ENCODE results near the gene PRDX3.

PRDX3 gene

GRCh38 chr10:119190954-119191785 lies 12.6 kb upstream of the PRDX3 start:
- DNase-seq = no peak

DNA sequence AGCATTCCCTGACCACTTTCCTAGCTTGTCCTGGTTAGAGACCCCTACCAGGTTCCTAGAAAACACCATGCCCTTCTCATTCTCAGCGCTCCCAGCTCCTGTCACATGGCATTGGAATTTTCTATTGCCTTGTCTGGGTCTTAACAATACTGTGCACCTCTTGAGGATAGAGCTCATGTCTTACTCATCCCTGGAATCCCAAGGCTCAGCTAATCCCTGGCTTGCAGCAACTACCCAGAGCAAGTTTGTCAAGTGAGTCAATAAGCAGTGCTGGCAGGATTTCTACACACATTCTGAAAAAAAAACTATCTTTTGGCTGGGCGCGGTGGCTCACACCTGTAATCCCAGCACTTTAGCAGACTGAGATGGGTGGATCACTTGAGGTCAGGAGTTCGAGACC lies 11.7 kb upstream of the PRDX3 start:
- no peak overlapping the region for H4K91ac ChIP-seq (ENCODE audit: low read length)
- no peak overlapping the region for H2AK5ac ChIP-seq (ENCODE audit: low read length, severe bottlenecking)
- 0% methylated on average over 3 of the region's 4 CpGs for WGBS

More at GRCh38 chr10:119190954-119191785, 12.6 kb upstream of the PRDX3 start:
- no peak overlapping the region for H3K4ac ChIP-seq (ENCODE audit: low read depth in 1 of 2, low read length in 2 of 2)
- no peak overlapping the region for H2BK15ac ChIP-seq (ENCODE audit: low read depth, poor library complexity, severe bottlenecking)
- no peak overlapping the region for H2BK12ac ChIP-seq (ENCODE audit: low read length in 2 of 2)
- H2AK5ac ChIP-seq (ENCODE audit: low read length, severe bottlenecking) = no peak overlapping the region
- H3K9ac ChIP-seq (ENCODE audit: low read length) = peak overlapping the region; percentile 67
- no peak overlapping the region for H2BK5ac ChIP-seq (ENCODE audit: low read depth, low read length, poor library complexity, severe bottlenecking)
- H3K4me3 ChIP-seq (ENCODE audit: insufficient read depth in 1 of 2, low read depth in 1 of 2, low read length in 2 of 2) = no peak overlapping the region
- no peak overlapping the region for H3K14ac ChIP-seq (ENCODE audit: low read length in 2 of 2)
- H4K91ac ChIP-seq (ENCODE audit: low read length) = no peak overlapping the region
- H3K4me2 ChIP-seq (ENCODE audit: low read length, poor library complexity, severe bottlenecking) = no peak overlapping the region
- H3K27ac ChIP-seq (ENCODE audit: low read length, poor library complexity, severe bottlenecking) = no peak overlapping the region
- no peaks in the 10 kb centered on the region for H3K36me3 ChIP-seq (ENCODE audit: control insufficient read depth in 1 of 2, insufficient read depth in 2 of 2, low read depth in 1 of 2, low read length in 2 of 2)
- no peak overlapping the region for H3K18ac ChIP-seq (ENCODE audit: low read depth in 1 of 2, low read length in 2 of 2)
- peaks cover 0 to 5% of the 10 kb centered on the region in 2 experiments for H3K27me3 ChIP-seq (ENCODE audit: control insufficient read depth in 1 of 2, insufficient read depth in 1 of 2, low read length in 2 of 2)
- 67% methylated on average over 3 of the region's 5 CpGs for WGBS
- H3K79me1 ChIP-seq (replicated peaks; ENCODE audit: low read length, poor library complexity, severe bottlenecking) = no peaks in the 10 kb centered on the region
- H2BK120ac ChIP-seq (ENCODE audit: low read depth, low read length) = no peak overlapping the region
- no peaks in the 10 kb centered on the region for H3K9me3 ChIP-seq (ENCODE audit: control insufficient read depth, low read length)
- H3K23ac ChIP-seq (ENCODE audit: low read length in 2 of 2) = no peak overlapping the region
- no peak overlapping the region for H4K8ac ChIP-seq (ENCODE audit: low read length)
- H3K4me1 ChIP-seq (ENCODE audit: control insufficient read depth, insufficient read depth, low read depth, low read length) = peaks cover 5% of the 10 kb centered on the region
- H2AFZ ChIP-seq (ENCODE audit: low read depth, low read length) = no peak overlapping the region

GRCh38 chr10:119189811-119190282 lies 11.2 kb upstream of the PRDX3 start:
- Histone ChIP-seq H2BK12ac (ENCODE audit: low read length in 2 of 2) (peak overlapping the region; percentile 9 to 59), H3K23ac (ENCODE audit: low read length in 2 of 2) (no peak overlapping the region), H4K8ac (ENCODE audit: low read length) (peak overlapping the region; percentile 57), H3K4me2 (ENCODE audit: low read length, poor library complexity, severe bottlenecking) (no peak overlapping the region), H3K36me3 (ENCODE audit: control insufficient read depth in 1 of 2, insufficient read depth in 2 of 2, low read depth in 1 of 2, low read length in 2 of 2) (no peaks in the 10 kb centered on the region), H3K79me1 (replicated peaks; ENCODE audit: low read length, poor library complexity, severe bottlenecking) (no peaks in the 10 kb centered on the region), H2AK5ac (ENCODE audit: low read length, severe bottlenecking) (peak overlapping the region; percentile 49), H3K4me3 (ENCODE audit: insufficient read depth in 1 of 2, low read depth in 1 of 2, low read length in 2 of 2) (no peak overlapping the region), H2AFZ (ENCODE audit: low read depth, low read length) (no peak overlapping the region), H3K27me3 (ENCODE audit: control insufficient read depth in 1 of 2, insufficient read depth in 1 of 2, low read length in 2 of 2) (peaks cover 0 to 5% of the 10 kb centered on the region in 2 experiments), H3K27ac (ENCODE audit: low read length, poor library complexity, severe bottlenecking) (peak overlapping the region; percentile 71), H2BK5ac (ENCODE audit: low read depth, low read length, poor library complexity, severe bottlenecking) (no peak overlapping the region), H3K4ac (ENCODE audit: low read depth in 1 of 2, low read length in 2 of 2) (no peak overlapping the region), H2BK15ac (ENCODE audit: low read depth, poor library complexity, severe bottlenecking) (peak overlapping the region; percentile 12), H3K4me1 (ENCODE audit: control insufficient read depth, insufficient read depth, low read depth, low read length) (peaks cover 5% of the 10 kb centered on the region), H3K14ac (ENCODE audit: low read length in 2 of 2) (no peak overlapping the region), H2BK120ac (ENCODE audit: low read depth, low read length) (peak overlapping the region; percentile 37), H3K9ac (ENCODE audit: low read length) (peak overlapping the region; percentile 16), H3K9me3 (ENCODE audit: control insufficient read depth, low read length) (no peaks in the 10 kb centered on the region), H4K91ac (ENCODE audit: low read length) (no peak overlapping the region), H3K18ac (ENCODE audit: low read depth in 1 of 2, low read length in 2 of 2) (peak overlapping the region in 1 of 2 experiments; percentile 67)
- WGBS = 13% methylated on average over 3 of the region's 3 CpGs
- peak; percentile 87 for DNase-seq

More for the DNA sequence above, 11.7 kb upstream of the PRDX3 start:
- Histone ChIP-seq H3K9me3 (ENCODE audit: control insufficient read depth, low read length) (no peaks in the 10 kb centered on the region), H3K18ac (ENCODE audit: low read depth in 1 of 2, low read length in 2 of 2) (peak overlapping the region; percentile 1 to 67), H3K9ac (ENCODE audit: low read length) (peak overlapping the region; percentile 16), H3K4me2 (ENCODE audit: low read length, poor library complexity, severe bottlenecking) (no peak overlapping the region), H3K36me3 (ENCODE audit: control insufficient read depth in 1 of 2, insufficient read depth in 2 of 2, low read depth in 1 of 2, low read length in 2 of 2) (no peaks in the 10 kb centered on the region), H3K27me3 (ENCODE audit: control insufficient read depth in 1 of 2, insufficient read depth in 1 of 2, low read length in 2 of 2) (peaks cover 0 to 5% of the 10 kb centered on the region in 2 experiments), H2AFZ (ENCODE audit: low read depth, low read length) (no peak overlapping the region), H3K14ac (ENCODE audit: low read length in 2 of 2) (no peak overlapping the region), H2BK15ac (ENCODE audit: low read depth, poor library complexity, severe bottlenecking) (no peak overlapping the region), H4K8ac (ENCODE audit: low read length) (peak overlapping the region; percentile 57), H3K4ac (ENCODE audit: low read depth in 1 of 2, low read length in 2 of 2) (no peak overlapping the region), H2BK12ac (ENCODE audit: low read length in 2 of 2) (peak overlapping the region in 1 of 2 experiments; percentile 9), H3K4me1 (ENCODE audit: control insufficient read depth, insufficient read depth, low read depth, low read length) (peaks cover 5% of the 10 kb centered on the region), H3K27ac (ENCODE audit: low read length, poor library complexity, severe bottlenecking) (peak overlapping the region; percentile 71), H2BK5ac (ENCODE audit: low read depth, low read length, poor library complexity, severe bottlenecking) (no peak overlapping the region), H2BK120ac (ENCODE audit: low read depth, low read length) (peak overlapping the region; percentile 37), H3K79me1 (replicated peaks; ENCODE audit: low read length, poor library complexity, severe bottlenecking) (no peaks in the 10 kb centered on the region), H3K23ac (ENCODE audit: low read length in 2 of 2) (no peak overlapping the region), H3K4me3 (ENCODE audit: insufficient read depth in 1 of 2, low read depth in 1 of 2, low read length in 2 of 2) (no peak overlapping the region)
- DNase-seq = peak; percentile 98

GRCh38 chr10:119183664-119184412 lies 5.2 kb upstream of the PRDX3 start:
- WGBS = 90% methylated on average over 9 of the region's 9 CpGs
- DNase-seq = no peak
- H3K23ac ChIP-seq (ENCODE audit: low read length in 2 of 2) = no peak overlapping the region

More at GRCh38 chr10:119183664-119184412, 5.2 kb upstream of the PRDX3 start:
- Histone ChIP-seq H3K36me3 (ENCODE audit: control insufficient read depth in 1 of 2, insufficient read depth in 2 of 2, low read depth in 1 of 2, low read length in 2 of 2) (no peaks in the 10 kb centered on the region), H3K4me3 (ENCODE audit: insufficient read depth in 1 of 2, low read depth in 1 of 2, low read length in 2 of 2) (no peak overlapping the region), H3K4me1 (ENCODE audit: control insufficient read depth, insufficient read depth, low read depth, low read length) (no peaks in the 10 kb centered on the region), H2AK5ac (ENCODE audit: low read length, severe bottlenecking) (no peak overlapping the region), H3K4me2 (ENCODE audit: low read length, poor library complexity, severe bottlenecking) (no peak overlapping the region), H3K9ac (ENCODE audit: low read length) (no peak overlapping the region), H2BK5ac (ENCODE audit: low read depth, low read length, poor library complexity, severe bottlenecking) (no peak overlapping the region), H2BK12ac (ENCODE audit: low read length in 2 of 2) (no peak overlapping the region), H4K8ac (ENCODE audit: low read length) (no peak overlapping the region), H2BK15ac (ENCODE audit: low read depth, poor library complexity, severe bottlenecking) (no peak overlapping the region), H2AFZ (ENCODE audit: low read depth, low read length) (no peak overlapping the region), H3K4ac (ENCODE audit: low read depth in 1 of 2, low read length in 2 of 2) (no peak overlapping the region), H3K14ac (ENCODE audit: low read length in 2 of 2) (no peak overlapping the region), H3K9me3 (ENCODE audit: control insufficient read depth, low read length) (no peaks in the 10 kb centered on the region), H3K79me1 (replicated peaks; ENCODE audit: low read length, poor library complexity, severe bottlenecking) (no peaks in the 10 kb centered on the region), H3K18ac (ENCODE audit: low read depth in 1 of 2, low read length in 2 of 2) (no peak overlapping the region), H2BK120ac (ENCODE audit: low read depth, low read length) (no peak overlapping the region), H3K27ac (ENCODE audit: low read length, poor library complexity, severe bottlenecking) (no peak overlapping the region), H4K91ac (ENCODE audit: low read length) (no peak overlapping the region), H3K27me3 (ENCODE audit: control insufficient read depth in 1 of 2, insufficient read depth in 1 of 2, low read length in 2 of 2) (no peaks in the 10 kb centered on the region)
